Ishikawa (cell line): ENCODE data around the gene RAB25.

Experiments used
- CEBPB ChIP-seq: IDR thresholded peaks from 2 replicates; pipeline ENCODE4 v1.6.1; 2012
- CREB1 ChIP-seq: IDR thresholded peaks from 2 replicates; pipeline ENCODE4 v1.6.1; 2012; ENCODE audit warnings: low read depth
- EGR1 ChIP-seq: IDR thresholded peaks from 2 replicates; pipeline ENCODE4 v1.6.1; 2012
- EP300 ChIP-seq: IDR thresholded peaks from 2 replicates; pipeline ENCODE4 v1.6.1; 2012; ENCODE audit warnings: borderline replicate concordance
- FOXM1 ChIP-seq: IDR thresholded peaks from 2 replicates; pipeline ENCODE4 v1.6.1; 2012; ENCODE audit warnings: low read depth, borderline replicate concordance
- MAX ChIP-seq: IDR thresholded peaks from 2 replicates; pipeline ENCODE4 v1.6.1; 2012
- NFIC ChIP-seq: IDR thresholded peaks from 2 replicates; pipeline ENCODE4 v1.6.1; 2012
- RAD21 ChIP-seq: IDR thresholded peaks from 2 replicates; pipeline ENCODE4 v1.6.1; 2012; ENCODE audit warnings: low read depth
- REST ChIP-seq: IDR thresholded peaks from 2 replicates; pipeline ENCODE4 v1.6.1; 2012; ENCODE audit warnings: low read depth, mild to moderate bottlenecking
- TAF1 ChIP-seq: IDR thresholded peaks from 2 replicates; pipeline ENCODE4 v1.6.1; 2012; ENCODE audit warnings: low read depth, mild to moderate bottlenecking
- TCF12 ChIP-seq: IDR thresholded peaks from 2 replicates; pipeline ENCODE4 v1.6.1; 2012; ENCODE audit warnings: low read depth
- TEAD4 ChIP-seq: IDR thresholded peaks from 2 replicates; pipeline ENCODE4 v1.6.1; 2012
- YY1 ChIP-seq: IDR thresholded peaks from 2 replicates; pipeline ENCODE4 v1.6.1; 2012; ENCODE audit warnings: low read depth
- ZBTB7A ChIP-seq: IDR thresholded peaks from 2 replicates; pipeline ENCODE4 v1.6.1; 2012; ENCODE audit warnings: low read depth
- TF ChIP-seq, protein P1 (sequence below): IDR thresholded peaks from 2 replicates; pipeline ENCODE4 v1.6.1; 2012

The RAB25 gene

DNA sequence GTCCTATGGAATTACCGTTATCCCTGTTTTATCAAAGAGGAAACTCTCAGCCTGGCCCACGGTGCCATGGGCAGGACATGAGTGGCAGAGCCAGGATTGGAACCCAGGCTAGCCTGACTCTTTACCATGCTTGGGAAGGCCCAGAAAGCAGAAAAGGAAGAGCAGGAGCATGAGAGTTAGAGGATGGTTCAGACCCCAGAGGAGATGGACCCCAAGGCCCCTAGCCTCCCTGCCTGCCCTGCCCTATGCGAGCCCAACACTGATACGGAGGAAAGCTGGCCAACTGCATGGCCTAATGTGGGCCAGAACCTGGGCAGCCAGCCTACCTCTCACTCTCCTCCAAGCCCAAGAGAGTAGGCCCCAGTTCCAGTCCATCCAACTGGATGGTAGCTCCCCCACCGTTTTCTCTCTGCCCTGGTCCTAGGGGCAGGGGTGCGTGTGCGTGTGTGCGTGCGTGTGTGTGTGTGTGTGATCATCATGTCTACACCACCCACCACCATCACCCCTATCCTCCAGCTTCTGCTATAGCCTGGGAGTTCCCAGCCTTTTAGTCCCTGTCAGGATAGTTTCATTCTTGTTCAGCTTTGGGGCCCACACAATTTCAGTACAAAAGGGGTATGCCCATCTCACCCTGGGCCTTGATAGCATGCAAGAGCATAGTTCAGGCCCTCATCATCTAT, 36.7 kb downstream of the RAB25 start:
- TF ChIP-seq FOXM1 (no peak), CREB1 (no peak), TAF1 (no peak), EGR1 (no peak), YY1 (no peak)

DNA sequence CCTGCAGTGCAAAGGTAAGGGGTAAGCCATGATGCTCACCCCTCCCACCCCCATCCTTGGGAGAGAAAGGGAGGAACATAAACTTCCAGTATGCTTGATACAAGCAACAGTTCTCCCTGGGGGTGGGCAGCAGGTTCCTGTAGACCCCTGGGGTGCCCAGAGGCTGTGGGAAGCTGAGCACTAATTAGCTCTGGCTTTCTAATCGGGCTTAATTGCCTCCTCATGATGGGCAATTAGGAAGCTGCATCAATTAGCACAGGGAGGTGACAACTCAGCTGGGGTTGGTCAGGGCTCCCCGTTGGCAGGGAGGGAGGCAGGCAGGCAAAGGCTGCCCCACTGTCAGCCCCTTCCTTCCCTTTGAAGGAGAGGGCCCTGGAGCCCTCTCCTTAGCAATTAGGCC, 37.8 kb downstream of the RAB25 start:
- TF ChIP-seq REST (no peak), TEAD4 (no peak), TAF1 (no peak), TCF12 (no peak), FOXM1 (no peak), ZBTB7A (no peak), CEBPB (no peak), EP300 (no peak), MAX (no peak), RAD21 (no peak), CREB1 (no peak), EGR1 (no peak), NFIC (no peak), YY1 (no peak)
- TF ChIP-seq, protein P1, sequence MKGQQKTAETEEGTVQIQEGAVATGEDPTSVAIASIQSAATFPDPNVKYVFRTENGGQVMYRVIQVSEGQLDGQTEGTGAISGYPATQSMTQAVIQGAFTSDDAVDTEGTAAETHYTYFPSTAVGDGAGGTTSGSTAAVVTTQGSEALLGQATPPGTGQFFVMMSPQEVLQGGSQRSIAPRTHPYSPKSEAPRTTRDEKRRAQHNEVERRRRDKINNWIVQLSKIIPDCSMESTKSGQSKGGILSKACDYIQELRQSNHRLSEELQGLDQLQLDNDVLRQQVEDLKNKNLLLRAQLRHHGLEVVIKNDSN = no peak

GRCh38 chr1:156099282-156099681, 38.3 kb downstream of the RAB25 start:
- TF ChIP-seq REST = no peak
- TF ChIP-seq TAF1 = no peak

- TF ChIP-seq FOXM1 (no peak), NFIC (peak; percentile 50), TCF12 (peak; percentile 45; the same call in 1 of the 2 replicates)
Observed at GRCh38 chr1:156100205-156100995, 39.4 kb downstream of the RAB25 start.

DNA sequence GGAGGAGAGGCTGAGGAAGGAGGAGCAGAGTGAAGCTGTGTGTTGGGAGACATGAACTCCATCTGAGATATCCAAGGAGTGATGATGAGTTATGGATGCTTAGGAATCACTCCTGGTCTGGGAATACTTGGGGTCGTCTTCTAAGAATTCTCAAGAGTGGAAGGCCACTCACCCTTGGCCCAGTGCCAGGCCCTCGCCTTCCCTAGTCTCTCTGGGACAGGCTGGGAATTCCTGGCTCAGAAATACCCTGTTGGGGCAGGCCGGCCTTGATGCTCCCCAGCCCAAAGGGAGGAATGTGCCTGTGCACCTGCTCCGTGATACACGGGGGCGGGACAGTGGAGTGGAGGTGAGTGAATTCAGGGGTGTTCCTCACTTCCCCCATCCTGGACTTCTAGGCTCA, 40.9 kb downstream of the RAB25 start:
- TF ChIP-seq FOXM1 (no peak), NFIC (peak; percentile 76), TCF12 (no peak)

- TF ChIP-seq REST (no peak), CREB1 (no peak), EP300 (no peak), FOXM1 (no peak)
Observed at GRCh38 chr1:156102633-156103511, 41.9 kb downstream of the RAB25 start.
